ENCODE data around the gene CALHM1.
A peak's percentile ranks its signal among the peaks of the same experiment; 100 is the strongest.

CALHM1 gene

GRCh38 chr10:103454026-103454425, 4.7 kb downstream of the CALHM1 start:
- DNase-seq, result no peak

- DNase-seq, result no peak
These were observed 6.0 kb downstream of the CALHM1 start for GRCh38 chr10:103452506-103453230.

DNA sequence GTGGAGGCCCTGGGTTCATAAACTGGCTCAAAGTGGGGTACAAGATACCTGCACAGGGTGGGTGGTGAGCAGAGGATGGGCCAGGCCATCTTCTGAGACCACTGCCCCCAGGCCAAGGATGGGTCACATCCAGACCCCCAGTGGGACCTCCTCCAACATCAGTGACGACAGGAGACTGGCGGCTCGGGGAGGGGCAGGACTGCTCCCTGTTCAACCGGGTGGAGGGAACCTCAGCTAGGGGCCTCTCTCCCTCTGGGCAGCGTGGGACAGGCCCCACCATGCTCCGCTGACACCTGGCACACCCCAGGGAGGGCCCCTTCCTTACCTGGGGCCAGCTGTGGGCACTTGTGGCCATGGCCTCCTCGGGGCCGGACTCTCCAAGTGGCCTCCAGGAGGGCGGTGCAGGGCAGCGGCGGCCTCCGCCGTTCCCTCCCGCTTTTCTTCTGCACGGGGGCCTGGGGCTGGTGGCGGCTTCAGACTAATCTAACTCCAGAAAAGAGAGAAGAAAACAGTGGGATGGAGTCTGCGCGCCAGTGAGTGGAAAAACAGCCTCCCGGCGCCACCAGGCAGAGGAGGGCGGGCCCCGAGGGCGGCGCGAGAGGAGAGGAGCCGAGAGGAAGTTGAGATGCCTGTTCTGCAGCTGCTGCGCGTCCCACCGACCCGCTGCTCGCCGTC, 6.7 kb downstream of the CALHM1 start, which contains the start of gene CALHM2:
Gene CALHM2, minus strand, starts transcription at position 540 of the 675 bp plus-strand sequence. CDS start 2,429 bp downstream, outside the sequence.
- peak; percentile 58 for DNase-seq

DNA sequence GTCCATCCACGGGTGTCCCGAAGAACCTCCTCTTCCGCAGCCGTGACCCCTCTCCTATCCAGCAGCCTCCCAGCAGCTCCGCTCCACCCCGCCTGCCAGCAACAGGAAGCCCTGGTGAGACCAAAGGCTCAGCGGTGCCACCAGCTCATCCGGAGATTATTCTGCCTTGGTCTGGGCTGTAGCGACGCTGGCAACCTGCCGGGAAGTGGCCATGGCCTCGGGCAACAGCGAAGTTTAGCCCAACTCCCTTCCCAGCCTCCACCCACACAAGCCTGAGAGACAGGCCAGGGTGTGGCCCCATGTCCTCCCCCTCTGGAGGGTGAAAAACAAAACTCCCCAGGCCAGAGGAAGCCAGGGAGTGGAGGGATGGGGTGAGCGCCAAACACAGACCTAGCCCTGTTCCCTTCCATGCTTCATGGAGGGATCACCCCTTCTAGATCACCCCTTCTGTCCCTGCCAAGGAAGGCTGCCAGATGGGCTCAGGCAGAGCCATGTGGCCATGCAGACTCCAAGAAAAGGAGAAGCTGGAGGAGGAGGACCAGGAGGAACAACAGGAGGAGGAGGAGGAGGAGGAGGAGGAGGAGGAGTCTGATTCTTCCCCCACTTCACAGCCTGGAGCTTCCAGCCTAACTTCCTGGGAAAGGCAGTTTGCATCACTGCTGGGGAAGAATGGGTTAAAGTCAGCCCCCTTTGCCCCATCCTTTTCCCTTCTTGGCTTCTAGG, 7.4 kb downstream of the CALHM1 start:
- peak; percentile 30 for DNase-seq

DNA sequence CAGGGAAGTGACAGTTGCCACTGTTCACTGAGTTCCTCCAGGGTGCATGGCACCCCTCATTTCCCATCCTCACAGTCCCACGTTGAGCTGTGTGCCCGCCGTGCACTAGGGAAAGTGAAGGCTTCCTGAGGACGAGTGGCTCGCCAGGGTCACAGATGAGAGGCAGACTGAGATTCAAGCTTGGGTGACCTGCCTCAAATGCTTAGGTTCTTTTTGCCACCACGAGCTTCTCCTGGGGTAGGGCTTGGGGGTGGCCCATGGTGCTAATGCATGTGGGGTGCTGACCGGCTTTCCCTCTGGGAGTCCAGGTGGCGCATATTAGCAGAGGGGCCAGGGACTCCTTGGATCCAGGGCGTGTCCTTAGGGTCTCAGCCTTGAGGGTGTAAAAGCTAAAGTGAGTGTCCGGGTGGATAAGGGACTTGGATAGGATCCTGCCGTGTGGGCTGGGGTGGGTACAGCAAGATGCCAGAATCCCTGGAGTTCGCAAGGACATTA, 8.5 kb downstream of the CALHM1 start:
- no peak for DNase-seq

GRCh38 chr10:103449208-103450144, 9.2 kb downstream of the CALHM1 start:
- no peak for DNase-seq

GRCh38 chr10:103448746-103449145, 10.0 kb downstream of the CALHM1 start:
- DNase-seq, result no peak

- DNase-seq, result no peak
These were observed 11.5 kb downstream of the CALHM1 start for GRCh38 chr10:103447187-103447586.

DNA sequence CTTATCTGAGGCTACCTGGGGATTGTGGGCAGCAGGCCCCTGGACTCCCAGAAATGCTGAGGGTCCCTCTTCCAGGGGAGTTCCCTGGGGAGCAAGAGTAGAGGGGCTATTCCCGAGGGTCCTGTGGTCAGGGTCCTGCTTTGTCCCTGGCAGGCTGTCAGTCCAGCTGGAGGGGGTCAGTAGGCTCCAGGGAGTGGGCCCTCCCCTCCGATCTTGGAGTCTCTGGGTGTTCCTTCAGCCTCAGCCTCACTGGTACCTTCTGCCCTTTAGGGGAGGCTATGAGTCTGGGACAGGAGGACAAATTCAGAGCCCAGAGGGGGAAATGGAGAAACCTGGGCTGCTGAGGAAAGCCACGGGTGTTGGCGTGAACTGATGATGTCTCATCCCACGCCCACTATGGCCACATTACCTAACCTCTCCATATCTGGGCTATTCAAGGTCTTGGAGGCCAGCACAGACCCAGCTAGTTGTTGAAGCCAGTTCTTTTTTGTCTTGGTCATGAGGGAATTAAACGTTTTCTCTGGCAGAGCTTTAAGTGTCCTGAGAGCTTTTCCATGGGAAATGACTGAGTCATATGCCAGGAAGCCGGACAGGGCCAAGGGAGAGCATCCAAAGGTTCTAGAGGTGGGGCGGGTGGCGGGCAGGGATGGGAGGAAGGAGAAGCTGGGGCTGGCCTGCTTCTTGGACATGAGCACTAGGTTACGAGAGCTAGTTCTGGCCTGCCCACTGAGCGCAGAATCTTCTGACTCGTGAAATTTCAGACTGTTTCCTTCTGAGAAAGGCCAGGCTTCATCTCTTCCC, 12.7 kb downstream of the CALHM1 start:
- DNase-seq, result no peak

GRCh38 chr10:103445366-103445765, 13.3 kb downstream of the CALHM1 start:
- no peak for DNase-seq

DNA sequence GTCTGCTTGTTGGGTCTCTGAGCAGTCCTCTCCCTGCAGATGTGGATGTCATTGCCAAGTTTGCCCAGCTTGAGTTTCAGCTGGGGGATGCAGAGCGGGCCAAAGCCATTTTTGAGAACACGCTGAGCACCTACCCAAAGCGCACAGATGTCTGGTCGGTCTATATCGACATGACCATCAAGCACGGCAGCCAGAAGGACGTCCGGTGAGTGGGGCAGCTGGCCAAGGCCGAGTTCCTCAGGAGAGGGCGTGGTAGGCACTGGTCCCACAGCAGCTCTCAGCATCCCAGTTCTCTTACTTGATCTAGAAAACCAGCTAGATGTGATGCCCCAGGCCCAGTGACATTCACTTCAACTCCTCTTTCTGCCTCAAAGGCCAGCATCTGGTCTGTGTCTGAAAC, 14.2 kb downstream of the CALHM1 start:
- no peak for DNase-seq

DNA sequence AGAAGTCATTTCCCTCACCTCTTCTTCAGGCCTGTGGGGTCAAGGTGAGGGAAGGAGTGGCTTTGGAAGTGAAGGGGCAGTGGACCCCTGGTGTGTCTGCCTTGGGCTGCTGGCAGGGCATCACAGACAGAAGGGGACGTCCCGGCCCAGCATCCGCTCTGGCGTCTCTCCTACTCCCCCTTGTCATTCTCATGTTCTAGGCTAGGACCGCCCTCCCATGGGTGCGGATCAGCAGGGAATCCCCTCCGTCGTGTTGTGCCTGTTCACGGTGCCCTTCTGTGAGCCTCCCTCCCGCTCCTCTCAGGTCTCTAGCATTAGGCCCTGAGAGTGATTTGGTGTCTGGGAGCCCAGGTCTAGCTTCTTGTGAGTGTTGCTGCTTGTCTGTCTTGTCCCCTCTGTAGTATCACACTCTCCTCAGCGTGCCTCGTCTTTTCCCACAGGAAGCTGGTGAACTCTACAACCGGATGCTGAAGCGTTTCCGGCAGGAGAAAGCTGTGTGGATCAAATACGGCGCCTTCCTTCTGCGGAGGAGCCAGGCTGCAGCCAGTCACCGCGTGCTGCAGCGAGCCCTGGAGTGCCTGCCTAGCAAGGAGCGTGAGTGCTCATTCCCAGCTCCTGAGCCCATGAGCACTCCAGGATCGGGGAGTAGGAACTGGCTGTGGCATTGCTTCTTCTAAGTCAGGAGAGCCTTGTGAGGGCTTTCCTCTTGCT, 15.1 kb downstream of the CALHM1 start:
- DNase-seq, result no peak

GRCh38 chr10:103442031-103442461, 16.7 kb downstream of the CALHM1 start:
- no peak for DNase-seq

GRCh38 chr10:103441611-103442010, 17.1 kb downstream of the CALHM1 start:
- DNase-seq, result no peak

DNA sequence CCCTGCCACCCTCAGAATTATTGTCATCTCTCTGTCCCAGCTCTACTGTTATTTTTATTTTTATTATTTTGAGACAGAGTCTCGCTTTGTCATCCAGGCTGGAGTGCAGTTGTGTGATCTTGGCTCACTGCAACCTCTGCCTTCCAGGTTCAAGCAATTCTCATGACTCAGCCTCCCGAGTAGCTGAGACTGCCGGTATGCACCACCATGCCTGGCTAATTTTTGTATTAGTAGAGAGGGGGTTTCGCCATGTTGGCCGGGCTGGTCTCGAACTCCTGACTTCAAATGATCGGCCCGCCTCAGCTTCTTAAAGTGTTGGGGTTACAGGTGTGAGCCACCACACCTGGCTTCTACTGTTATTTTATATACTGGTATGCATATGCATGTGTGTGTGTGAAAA, 17.5 kb downstream of the CALHM1 start:
- no peak for DNase-seq

DNA sequence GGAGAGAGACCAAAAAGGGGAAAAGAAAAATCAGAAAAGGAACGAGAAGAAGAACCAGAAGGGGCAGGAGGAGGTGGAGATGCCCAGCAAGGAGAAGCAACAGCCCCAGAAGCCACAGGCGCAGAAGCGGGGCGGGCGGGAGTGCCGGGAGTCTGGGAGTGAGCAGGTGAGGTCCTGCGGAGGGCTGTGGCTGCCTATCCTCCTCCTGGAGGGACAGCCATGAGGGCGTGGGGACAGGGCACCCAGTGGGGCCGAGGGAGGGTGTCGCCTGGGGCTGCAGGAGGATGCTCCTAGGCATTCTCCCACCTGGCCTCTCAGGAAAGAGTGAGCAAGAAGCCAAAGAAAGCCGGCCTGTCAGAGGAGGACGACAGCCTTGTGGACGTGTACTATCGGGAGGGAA, 18.3 kb downstream of the CALHM1 start:
- no peak for DNase-seq

DNA sequence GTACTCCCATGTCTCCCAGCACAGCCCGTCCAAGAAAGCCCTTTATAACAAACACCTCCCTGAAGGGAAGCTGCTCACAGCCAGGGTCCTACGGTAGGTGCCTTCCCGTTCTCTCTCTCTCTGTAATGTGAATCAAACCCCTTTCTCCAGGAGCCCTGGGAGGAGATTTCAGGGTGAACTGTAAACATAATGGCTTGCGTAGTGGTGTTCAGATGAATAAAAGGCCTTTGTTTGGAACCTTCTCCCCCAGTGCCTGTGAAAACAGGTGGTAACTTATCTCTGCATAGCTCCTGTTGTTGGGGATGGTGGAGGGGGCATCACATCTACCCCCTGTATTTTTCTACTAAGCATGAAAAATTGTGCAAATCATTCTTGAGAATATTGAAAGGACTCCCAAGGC, 18.9 kb downstream of the CALHM1 start:
- DNase-seq, result no peak

- DNase-seq, result no peak
These were observed 24.8 kb downstream of the CALHM1 start for GRCh38 chr10:103433858-103434257.

- no peak for DNase-seq
These were observed 26.8 kb downstream of the CALHM1 start for GRCh38 chr10:103431902-103432301.

DNA sequence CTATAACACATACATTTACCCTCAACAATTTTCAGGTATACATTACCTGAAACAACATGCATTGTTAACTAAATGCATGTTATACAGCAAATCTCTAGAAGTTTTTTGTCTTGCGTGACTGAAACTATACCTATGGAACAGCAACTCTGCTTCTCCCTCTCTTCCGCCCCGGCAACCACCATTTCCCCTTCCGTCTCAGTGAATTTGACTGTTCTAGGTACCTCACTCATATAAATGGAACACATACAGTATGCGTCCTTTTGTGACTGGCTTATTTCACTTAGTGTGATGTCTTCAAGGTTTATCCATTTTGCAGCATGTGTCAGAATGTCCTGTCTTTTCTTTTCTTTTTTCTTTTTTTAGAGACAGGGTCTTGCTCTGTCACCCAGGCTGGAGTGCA, 29.1 kb downstream of the CALHM1 start:
- no peak for DNase-seq
